Osteocyte (in vitro differentiated cells): ENCODE data around the gene CPS1. TPM values are rescaled to one million over a fixed set of nuclear protein-coding genes. Genes with fewer than 3 reads are reported as not detected.

Experiments
- DNase-seq: peaks from one replicate; pipeline ENCODE4 v3.0.0; 2021; ENCODE audit warnings: mixed read lengths; ENCODE audit not compliant: unreplicated experiment; ENCODE audit errors: extremely low spot score
- H3K27ac Mint-ChIP-seq: one replicate; pipeline ENCODE4 v1.8.0; 2021; ENCODE audit warnings: mild to moderate bottlenecking, mixed read lengths; ENCODE audit not compliant: unreplicated experiment
- H3K27me3 Mint-ChIP-seq: one replicate; pipeline ENCODE4 v1.8.0; 2021; ENCODE audit warnings: mixed read lengths; ENCODE audit not compliant: unreplicated experiment
- H3K36me3 Mint-ChIP-seq: one replicate; pipeline ENCODE4 v1.8.0; 2021; ENCODE audit warnings: mixed read lengths; ENCODE audit not compliant: unreplicated experiment
- H3K4me1 Mint-ChIP-seq: one replicate; pipeline ENCODE4 v1.8.0; 2021; ENCODE audit warnings: mixed read lengths; ENCODE audit not compliant: unreplicated experiment
- H3K4me3 Mint-ChIP-seq: one replicate; pipeline ENCODE4 v1.8.0; 2021; ENCODE audit warnings: mild to moderate bottlenecking, moderate library complexity, mixed read lengths; ENCODE audit not compliant: unreplicated experiment
- H3K9me3 Mint-ChIP-seq: one replicate; pipeline ENCODE4 v1.8.0; 2021; ENCODE audit warnings: mixed read lengths; ENCODE audit not compliant: unreplicated experiment
- long read RNA-seq: library from polyadenylated mRNA; unstranded; transcript quantifications from one replicate; pipeline ENCODE4 v2.0.0, GENCODE V29; 2021
- total RNA-seq: library from RNA; stranded (reverse); gene quantifications from 2 replicates; pipeline ENCODE4 v1.2.1, GENCODE V29; 2021
- TF ChIP-seq, protein P1 (sequence below): fragments of 200-600 bp; sonication (generic); IDR thresholded peaks from 2 replicates; pipeline ENCODE4 v1.5.0; 2021; ENCODE audit warnings: antibody characterized with exemption, mild to moderate bottlenecking, moderate library complexity

Gene CPS1
- total RNA-seq = 17.9 and 22.3 TPM in 2 replicates
- long read RNA-seq, partial matches to known transcripts = 11 of 13 reads
- long read RNA-seq, other reads (novel, unspliced or antisense) = 2 of 13 reads

DNA sequence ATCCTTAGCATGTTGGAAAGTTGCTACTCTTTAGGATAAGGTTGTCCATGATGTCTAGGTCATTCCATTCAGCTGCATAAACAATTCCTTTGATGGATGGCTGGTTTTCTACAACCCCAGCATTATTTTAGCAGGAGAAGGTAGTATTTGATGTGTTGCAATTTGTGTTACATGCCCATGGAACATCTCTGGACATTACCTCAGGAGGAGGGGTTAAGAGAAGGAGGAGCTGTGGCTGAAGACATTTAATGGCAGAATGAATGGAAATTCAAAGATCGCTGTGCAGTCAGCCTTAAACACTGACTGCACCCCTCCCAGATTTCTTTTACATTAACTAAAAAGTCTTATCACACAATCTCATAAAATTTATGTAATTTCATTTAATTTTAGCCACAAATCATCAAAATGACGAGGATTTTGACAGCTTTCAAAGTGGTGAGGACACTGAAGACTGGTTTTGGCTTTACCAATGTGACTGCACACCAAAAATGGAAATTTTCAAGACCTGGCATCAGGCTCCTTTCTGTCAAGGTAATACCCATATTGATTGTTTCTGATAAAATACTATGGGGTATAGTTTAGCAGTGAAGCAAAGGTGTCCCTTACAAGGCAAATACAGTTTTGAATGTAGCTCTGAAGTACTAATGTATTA lies at the start of gene CPS1:
CPS1 (plus strand) TSS at position 271 of the 652 bp plus-strand sequence; CDS start at position 406, 135 bp downstream.
- Mint-ChIP-seq H3K4me1 (peaks cover 8% of the 10 kb centered on the region), H3K4me3 (no peak within 1 kb of the TSS)
- DNase-seq = no peak

DNA sequence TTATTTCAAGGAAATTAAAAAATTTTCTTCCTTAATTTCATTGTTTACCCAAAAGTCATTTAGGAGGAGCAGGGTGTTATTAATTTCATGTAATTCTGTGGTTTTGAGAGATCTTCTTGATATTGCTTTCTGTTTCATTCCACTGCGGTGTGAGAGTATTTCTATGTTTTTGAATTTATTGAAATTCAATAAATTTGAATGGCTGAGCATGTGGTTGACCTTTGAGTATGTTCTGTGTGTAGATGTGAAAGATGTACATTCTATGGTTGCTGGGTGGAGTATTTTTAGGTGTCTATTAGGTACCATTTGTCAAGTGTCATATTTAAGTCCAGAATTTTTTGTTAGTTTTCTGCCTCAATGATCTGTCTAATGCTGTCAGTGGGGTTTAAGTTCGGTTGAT lies 40.5 kb upstream of the CPS1 start:
- H3K27ac Mint-ChIP-seq = no peak overlapping the region
- no peaks in the 10 kb centered on the region for H3K36me3 Mint-ChIP-seq
- peaks cover 10% of the 10 kb centered on the region for H3K9me3 Mint-ChIP-seq
- TF ChIP-seq, protein P1, sequence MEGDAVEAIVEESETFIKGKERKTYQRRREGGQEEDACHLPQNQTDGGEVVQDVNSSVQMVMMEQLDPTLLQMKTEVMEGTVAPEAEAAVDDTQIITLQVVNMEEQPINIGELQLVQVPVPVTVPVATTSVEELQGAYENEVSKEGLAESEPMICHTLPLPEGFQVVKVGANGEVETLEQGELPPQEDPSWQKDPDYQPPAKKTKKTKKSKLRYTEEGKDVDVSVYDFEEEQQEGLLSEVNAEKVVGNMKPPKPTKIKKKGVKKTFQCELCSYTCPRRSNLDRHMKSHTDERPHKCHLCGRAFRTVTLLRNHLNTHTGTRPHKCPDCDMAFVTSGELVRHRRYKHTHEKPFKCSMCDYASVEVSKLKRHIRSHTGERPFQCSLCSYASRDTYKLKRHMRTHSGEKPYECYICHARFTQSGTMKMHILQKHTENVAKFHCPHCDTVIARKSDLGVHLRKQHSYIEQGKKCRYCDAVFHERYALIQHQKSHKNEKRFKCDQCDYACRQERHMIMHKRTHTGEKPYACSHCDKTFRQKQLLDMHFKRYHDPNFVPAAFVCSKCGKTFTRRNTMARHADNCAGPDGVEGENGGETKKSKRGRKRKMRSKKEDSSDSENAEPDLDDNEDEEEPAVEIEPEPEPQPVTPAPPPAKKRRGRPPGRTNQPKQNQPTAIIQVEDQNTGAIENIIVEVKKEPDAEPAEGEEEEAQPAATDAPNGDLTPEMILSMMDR = no peak
- H3K4me3 Mint-ChIP-seq = no peak overlapping the region
- no peaks in the 10 kb centered on the region for H3K4me1 Mint-ChIP-seq
- no peak for DNase-seq
- no peaks in the 10 kb centered on the region for H3K27me3 Mint-ChIP-seq

More for the DNA sequence above, at the start of gene CPS1:
- H3K27me3 Mint-ChIP-seq = no peaks in the 10 kb centered on the region
- TF ChIP-seq, protein P1 = no peak
- no peaks in the 10 kb centered on the region for H3K9me3 Mint-ChIP-seq
- no peak within 1 kb of the TSS for H3K27ac Mint-ChIP-seq
- no peaks in the 10 kb centered on the region for H3K36me3 Mint-ChIP-seq

DNA sequence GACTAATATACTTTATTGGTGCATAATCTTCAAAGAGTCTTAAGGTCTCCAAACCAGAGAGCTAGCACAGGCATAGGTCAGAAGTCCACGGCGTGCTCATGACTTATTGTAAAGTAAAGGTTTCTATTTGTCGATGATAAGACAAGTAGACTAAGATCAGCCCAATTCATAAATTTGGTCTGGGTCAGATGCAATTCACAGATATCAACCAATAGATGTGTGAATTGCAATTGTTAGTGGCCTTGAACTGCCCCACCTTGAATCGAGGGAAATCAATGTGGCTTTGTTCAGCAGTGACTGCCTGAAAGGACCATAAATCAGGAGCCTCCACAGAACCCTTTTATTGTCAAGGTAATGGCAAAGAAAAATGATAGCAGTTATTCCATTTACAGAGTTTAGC lies 39.1 kb upstream of the CPS1 start:
- Mint-ChIP-seq H3K27me3 (no peaks in the 10 kb centered on the region), H3K9me3 (peaks cover 10% of the 10 kb centered on the region), H3K4me1 (no peaks in the 10 kb centered on the region), H3K36me3 (no peaks in the 10 kb centered on the region), H3K27ac (no peak overlapping the region), H3K4me3 (no peak overlapping the region)
- DNase-seq = no peak
- TF ChIP-seq, protein P1 = no peak

DNA sequence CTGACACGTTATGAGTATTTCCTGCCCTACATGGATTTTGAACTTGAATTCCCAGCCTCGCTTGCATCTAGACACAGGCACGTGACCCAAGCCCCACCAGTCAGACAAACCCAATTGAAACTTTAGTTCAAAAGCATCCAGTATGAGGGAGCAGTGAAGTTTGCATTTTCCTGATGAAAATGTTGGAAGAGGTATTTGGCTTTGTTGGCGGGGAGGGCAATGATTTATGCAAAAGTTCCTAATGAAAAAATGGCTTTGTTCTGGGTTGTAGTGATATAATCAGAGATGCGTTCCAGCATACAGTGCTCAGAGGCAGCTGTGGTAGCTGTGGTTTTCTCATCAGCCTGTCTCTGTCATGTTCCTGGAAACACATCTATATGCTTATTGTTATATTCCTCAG lies 36.8 kb upstream of the CPS1 start:
- Mint-ChIP-seq H3K4me3 (no peak overlapping the region), H3K9me3 (peaks cover 10% of the 10 kb centered on the region), H3K36me3 (no peaks in the 10 kb centered on the region), H3K27me3 (no peaks in the 10 kb centered on the region), H3K27ac (no peak overlapping the region), H3K4me1 (no peaks in the 10 kb centered on the region)
- no peak for DNase-seq
- TF ChIP-seq, protein P1 = no peak

DNA sequence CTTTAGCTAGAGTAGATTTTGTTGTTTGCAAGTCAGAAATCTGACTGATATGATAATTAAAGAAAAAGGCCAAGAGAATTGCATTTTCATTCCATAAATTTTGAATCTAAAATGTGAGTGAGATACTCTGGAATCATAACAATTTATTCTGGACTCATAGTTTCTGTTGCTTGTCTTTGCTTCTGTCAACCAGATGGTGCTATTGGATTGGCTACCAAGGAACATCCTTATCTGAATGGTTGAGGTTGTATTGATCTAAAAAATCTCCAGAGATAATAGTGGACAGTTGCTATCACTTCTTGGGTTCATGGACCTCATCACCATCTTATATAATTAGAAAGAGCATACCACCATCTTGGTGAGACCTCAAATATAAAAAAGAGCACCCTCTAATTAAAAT lies 34.0 kb upstream of the CPS1 start:
- DNase-seq = no peak
- TF ChIP-seq, protein P1 = no peak
- Mint-ChIP-seq H3K27ac (no peak overlapping the region), H3K4me3 (no peak overlapping the region), H3K36me3 (no peaks in the 10 kb centered on the region), H3K4me1 (no peaks in the 10 kb centered on the region), H3K9me3 (no peaks in the 10 kb centered on the region), H3K27me3 (no peaks in the 10 kb centered on the region)
